WTC11 (cell line): ENCODE measurements around the gene HDC. TPM values are rescaled to one million over a fixed set of nuclear protein-coding genes. Genes with fewer than 3 reads are reported as not detected.

Experiments
- ATAC-seq: fragments of 200-7000 bp; cut with Tn5 transposase; 2 replicates; pipeline ENCODE4 v1.10.0; 2021; ENCODE audit warnings: mild to moderate bottlenecking, moderate library complexity
- CTCF ChIA-PET: fragments of 300-600 bp; sonication (Branson Sonifier 250); formaldehyde crosslinking; loops from one replicate; lab custom pipeline; 2021; ENCODE audit warnings: antibody characterized with exemption; lab: Charles Lee
- POLR2A ChIA-PET: fragments of 350-600 bp; sonication (Branson Sonifier 250); formaldehyde crosslinking; loops from one replicate; lab custom pipeline; 2021; ENCODE audit warnings: antibody characterized with exemption; lab: Charles Lee
- DNase-seq: peaks from one replicate; pipeline ENCODE4 v3.0.0; 2021; ENCODE audit warnings: low spot score
- H3K27ac Mint-ChIP-seq: 2 replicates; pipeline ENCODE4 v1.8.0; 2021; ENCODE audit warnings: mixed read lengths
- H3K27me3 Mint-ChIP-seq: 2 replicates; pipeline ENCODE4 v1.8.0; 2021; ENCODE audit warnings: low read depth, mild to moderate bottlenecking, moderate library complexity, mixed read lengths
- H3K36me3 Mint-ChIP-seq: 2 replicates; pipeline ENCODE4 v1.8.0; 2021; ENCODE audit warnings: mixed read lengths
- H3K4me1 Mint-ChIP-seq: 2 replicates; pipeline ENCODE4 v1.8.0; 2022; ENCODE audit warnings: mixed read lengths
- H3K4me3 Mint-ChIP-seq: 2 replicates; pipeline ENCODE4 v1.8.0; 2021; ENCODE audit warnings: mild to moderate bottlenecking, moderate library complexity, mixed read lengths
- H3K9me3 Mint-ChIP-seq: 2 replicates; pipeline ENCODE4 v1.8.0; 2021; ENCODE audit warnings: mixed read lengths
- ATF6 ChIP-seq: sonication (generic); formaldehyde crosslinking; IDR thresholded peaks from 2 replicates; pipeline ENCODE4 v1.8.1; 2023; ENCODE audit warnings: mild to moderate bottlenecking, missing genetic modification reagents
- E2F1 ChIP-seq: sonication (generic); formaldehyde crosslinking; IDR thresholded peaks from 2 replicates; pipeline ENCODE4 v1.8.0; 2022; ENCODE audit warnings: mild to moderate bottlenecking, missing genetic modification reagents
- FOXK1 ChIP-seq: sonication (generic); formaldehyde crosslinking; IDR thresholded peaks from 2 replicates; pipeline ENCODE4 v1.8.0; 2022; ENCODE audit warnings: mild to moderate bottlenecking, moderate library complexity, missing genetic modification reagents
- GRHL2 ChIP-seq: fragments of 250-450 bp; sonication (Bioruptor Pico); IDR thresholded peaks from 2 replicates; pipeline ENCODE4 v1.8.0; 2022; ENCODE audit warnings: mild to moderate bottlenecking, moderate library complexity; ENCODE audit not compliant: insufficient replicate concordance, severe bottlenecking
- IRF2 ChIP-seq: sonication (generic); formaldehyde crosslinking; IDR thresholded peaks from 2 replicates; pipeline ENCODE4 v1.8.0; 2022; ENCODE audit warnings: low read depth, missing genetic modification reagents, borderline replicate concordance
- JAZF1 ChIP-seq: fragments of 250-450 bp; sonication (Bioruptor Pico); IDR thresholded peaks from 2 replicates; pipeline ENCODE4 v1.9.0; 2021; ENCODE audit warnings: moderate library complexity, mild to moderate bottlenecking, inconsistent platforms
- MXD4 ChIP-seq: fragments of 250-450 bp; sonication (Bioruptor Pico); IDR thresholded peaks from 2 replicates; pipeline ENCODE4 v1.8.0; 2021; ENCODE audit warnings: mild to moderate bottlenecking, moderate library complexity, borderline replicate concordance
- NFATC4 ChIP-seq: fragments of 250-450 bp; sonication (Bioruptor Pico); IDR thresholded peaks from 2 replicates; pipeline ENCODE4 v1.9.0; 2021; ENCODE audit warnings: mild to moderate bottlenecking
- NR1H2 ChIP-seq: sonication (generic); formaldehyde crosslinking; IDR thresholded peaks from 2 replicates; pipeline ENCODE4 v1.9.0; 2021; ENCODE audit warnings: mild to moderate bottlenecking, moderate library complexity, missing genetic modification reagents
- NR2C2 ChIP-seq: sonication (generic); formaldehyde crosslinking; IDR thresholded peaks from 2 replicates; pipeline ENCODE4 v1.8.0; 2022; ENCODE audit warnings: mild to moderate bottlenecking, missing genetic modification reagents
- OVOL2 ChIP-seq: fragments of 250-450 bp; sonication (Bioruptor Pico); IDR thresholded peaks from 2 replicates; pipeline ENCODE4 v1.9.0; 2021; ENCODE audit warnings: mild to moderate bottlenecking, borderline replicate concordance
- PRRX2 ChIP-seq: fragments of 250-450 bp; sonication (Bioruptor Pico); IDR thresholded peaks from 2 replicates; pipeline ENCODE4 v1.8.0; 2021; ENCODE audit warnings: mild to moderate bottlenecking
- RORB ChIP-seq: fragments of 250-450 bp; sonication (Bioruptor Pico); IDR thresholded peaks from 2 replicates; pipeline ENCODE4 v1.9.0; 2021; ENCODE audit warnings: mild to moderate bottlenecking
- SMAD4 ChIP-seq: sonication (generic); formaldehyde crosslinking; IDR thresholded peaks from 2 replicates; pipeline ENCODE4 v1.8.0; 2022; ENCODE audit warnings: mild to moderate bottlenecking, missing genetic modification reagents
- SP1 ChIP-seq: sonication (generic); formaldehyde crosslinking; conservative IDR thresholded peaks from 2 replicates; pipeline ENCODE4 v1.8.1; 2022; ENCODE audit warnings: missing genetic modification reagents
- TCF7 ChIP-seq: sonication (generic); formaldehyde crosslinking; IDR thresholded peaks from 2 replicates; pipeline ENCODE4 v1.8.0; 2022; ENCODE audit warnings: mild to moderate bottlenecking, low read depth, missing genetic modification reagents, moderate library complexity
- TEAD1 ChIP-seq: sonication (generic); formaldehyde crosslinking; IDR thresholded peaks from 2 replicates; pipeline ENCODE4 v1.8.0; 2022; ENCODE audit warnings: mild to moderate bottlenecking, missing genetic modification reagents
- USF2 ChIP-seq: sonication (generic); formaldehyde crosslinking; IDR thresholded peaks from 2 replicates; pipeline ENCODE4 v1.8.1; 2023; ENCODE audit warnings: mild to moderate bottlenecking, missing genetic modification reagents, moderate library complexity
- ZMAT4 ChIP-seq: fragments of 250-450 bp; sonication (Bioruptor Pico); IDR thresholded peaks from 2 replicates; pipeline ENCODE4 v1.9.0; 2021; ENCODE audit warnings: mild to moderate bottlenecking
- ZNF138 ChIP-seq: sonication (generic); formaldehyde crosslinking; conservative IDR thresholded peaks from 2 replicates; pipeline ENCODE4 v1.8.1; 2022; ENCODE audit warnings: mild to moderate bottlenecking, moderate library complexity, missing genetic modification reagents
- ZNF219 ChIP-seq: sonication (generic); formaldehyde crosslinking; IDR thresholded peaks from 2 replicates; pipeline ENCODE4 v1.8.0; 2023; ENCODE audit warnings: missing genetic modification reagents, mild to moderate bottlenecking, borderline replicate concordance
- ZNF263 ChIP-seq: sonication (generic); formaldehyde crosslinking; IDR thresholded peaks from 2 replicates; pipeline ENCODE4 v1.8.1; 2022; ENCODE audit warnings: low read depth, mild to moderate bottlenecking, moderate library complexity, missing genetic modification reagents
- ZNF281 ChIP-seq: sonication (generic); formaldehyde crosslinking; IDR thresholded peaks from 2 replicates; pipeline ENCODE4 v1.8.0; 2023; ENCODE audit warnings: mild to moderate bottlenecking, missing genetic modification reagents
- ZNF396 ChIP-seq: fragments of 250-450 bp; sonication (Bioruptor Pico); IDR thresholded peaks from 2 replicates; pipeline ENCODE4 v1.8.0; 2021; ENCODE audit warnings: mild to moderate bottlenecking, moderate library complexity, borderline replicate concordance
- ZNF423 ChIP-seq: fragments of 250-450 bp; sonication (Bioruptor Pico); IDR thresholded peaks from 2 replicates; pipeline ENCODE4 v2.1.2; 2022; ENCODE audit warnings: mild to moderate bottlenecking, moderate library complexity
- total RNA-seq: library from RNA; stranded (reverse); gene quantifications from 3 replicates; pipeline ENCODE4 v1.2.3, GENCODE V29; 2021
- TF ChIP-seq, protein P1 (sequence below): sonication (generic); formaldehyde crosslinking; IDR thresholded peaks from 2 replicates; pipeline ENCODE4 v1.8.1; 2023; ENCODE audit warnings: mild to moderate bottlenecking, moderate library complexity, missing genetic modification reagents

The HDC gene
- total RNA-seq, 1 experiment from 2014 or later: not detected

DNA sequence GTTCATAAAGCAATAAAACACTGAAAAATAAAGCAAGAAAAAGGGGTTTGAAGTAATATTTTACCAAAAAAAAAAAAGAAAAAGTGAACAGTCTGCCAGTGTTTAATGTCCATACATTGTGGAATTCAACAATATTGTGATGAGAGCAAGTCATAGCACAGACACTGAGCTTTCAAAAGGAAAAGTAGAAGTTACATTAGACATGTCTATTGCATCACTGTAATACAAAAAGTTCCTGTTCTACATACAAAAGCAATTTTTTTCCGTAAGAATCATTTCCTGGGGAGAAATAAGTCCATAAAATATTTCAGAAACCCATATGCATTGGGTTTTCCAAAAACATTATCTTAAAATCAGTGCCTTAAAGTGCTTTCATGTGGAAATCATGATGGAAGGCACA is 11.8 kb upstream of the HDC start (continued):
- no peak for TF ChIP-seq TCF7

DNA sequence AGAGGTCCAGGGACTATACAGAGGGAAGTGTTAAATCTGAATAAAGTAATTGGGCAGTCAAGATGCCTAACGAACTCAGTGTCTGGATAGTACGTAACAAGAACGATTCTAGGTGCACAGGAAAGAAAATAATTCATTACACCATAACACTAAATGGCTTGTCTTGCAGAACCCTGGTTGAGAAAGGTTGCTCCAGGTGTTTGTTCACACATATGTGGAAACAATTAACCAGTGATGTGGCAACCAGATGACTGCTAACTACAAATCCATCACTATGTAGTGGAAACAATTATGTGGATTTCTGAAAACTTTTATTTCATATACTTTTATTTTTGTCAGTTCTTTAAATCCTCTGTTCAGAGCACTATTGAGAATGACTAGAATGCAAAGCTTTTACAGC is 10.4 kb upstream of the HDC start:
- CTCF ChIA-PET: no interaction called here
- Mint-ChIP-seq H3K27ac (no peak overlapping the region), H3K27me3 (no peaks in the 10 kb centered on the region), H3K9me3 (no peaks in the 10 kb centered on the region)
- DNase-seq: no peak
- TF ChIP-seq SP1 (CRISPR knock-in tag) (no peak), MXD4 (CRISPR knock-in tag) (no peak), ZNF219 (CRISPR knock-in tag) (no peak), OVOL2 (CRISPR knock-in tag) (no peak), E2F1 (no peak), NR2C2 (CRISPR knock-in tag) (no peak), IRF2 (no peak), JAZF1 (CRISPR knock-in tag) (no peak), ZNF281 (CRISPR knock-in tag) (no peak), USF2 (CRISPR knock-in tag) (no peak), TCF7 (no peak), ZNF263 (CRISPR knock-in tag) (no peak), PRRX2 (no peak), SMAD4 (CRISPR knock-in tag) (no peak)
- TF ChIP-seq, protein P1, sequence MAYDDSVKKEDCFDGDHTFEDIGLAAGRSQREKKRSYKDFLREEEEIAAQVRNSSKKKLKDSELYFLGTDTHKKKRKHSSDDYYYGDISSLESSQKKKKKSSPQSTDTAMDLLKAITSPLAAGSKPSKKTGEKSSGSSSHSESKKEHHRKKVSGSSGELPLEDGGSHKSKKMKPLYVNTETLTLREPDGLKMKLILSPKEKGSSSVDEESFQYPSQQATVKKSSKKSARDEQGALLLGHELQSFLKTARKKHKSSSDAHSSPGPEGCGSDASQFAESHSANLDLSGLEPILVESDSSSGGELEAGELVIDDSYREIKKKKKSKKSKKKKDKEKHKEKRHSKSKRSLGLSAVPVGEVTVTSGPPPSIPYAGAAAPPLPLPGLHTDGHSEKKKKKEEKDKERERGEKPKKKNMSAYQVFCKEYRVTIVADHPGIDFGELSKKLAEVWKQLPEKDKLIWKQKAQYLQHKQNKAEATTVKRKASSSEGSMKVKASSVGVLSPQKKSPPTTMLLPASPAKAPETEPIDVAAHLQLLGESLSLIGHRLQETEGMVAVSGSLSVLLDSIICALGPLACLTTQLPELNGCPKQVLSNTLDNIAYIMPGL (CRISPR knock-in tag): no peak
- TF ChIP-seq, all 79 proteins: peak for 0
- Mint-ChIP-seq H3K36me3 (no peaks in the 10 kb centered on the region), H3K4me3 (no peak overlapping the region), H3K4me1 (no peaks in the 10 kb centered on the region)
- ATAC-seq: no peak
- POLR2A ChIA-PET: no interaction called here

GRCh38 chr15:50275091-50275490 is 9.6 kb upstream of the HDC start:
- ChIA-PET POLR2A (no interaction called here), CTCF (no interaction called here)
- ATAC-seq (no peak), DNase-seq (no peak)
- Mint-ChIP-seq H3K36me3 (no peaks in the 10 kb centered on the region), H3K4me3 (no peak overlapping the region), H3K4me1 (no peaks in the 10 kb centered on the region), H3K27me3 (no peaks in the 10 kb centered on the region), H3K9me3 (no peaks in the 10 kb centered on the region), H3K27ac (no peak overlapping the region)
- no peak for TF ChIP-seq NR1H2 (CRISPR knock-in tag)
- TF ChIP-seq TEAD1: no peak
- TF ChIP-seq E2F1: no peak
- no peak for TF ChIP-seq ZNF423 (CRISPR knock-in tag)
- no peak for TF ChIP-seq GRHL2 (CRISPR knock-in tag)
- TF ChIP-seq ZNF396 (CRISPR knock-in tag): no peak
- TF ChIP-seq FOXK1 (CRISPR knock-in tag): no peak
- no peak for TF ChIP-seq ZMAT4 (CRISPR knock-in tag)
- TF ChIP-seq ZNF263 (CRISPR knock-in tag): no peak
- TF ChIP-seq NFATC4: no peak
- TF ChIP-seq ZNF138 (CRISPR knock-in tag): no peak
- TF ChIP-seq RORB: no peak
- TF ChIP-seq ATF6 (CRISPR knock-in tag): no peak
- no peak for TF ChIP-seq SMAD4 (CRISPR knock-in tag)
